HepG2 (cell line): ENCODE data around the gene MED4. TPM values are rescaled to one million over a fixed set of nuclear protein-coding genes. Genes with fewer than 3 reads are reported as not detected.
A peak's percentile ranks its signal among the peaks of the same experiment; 100 is the strongest.

Experiments
- DMAP1 ChIP-seq: IDR thresholded peaks from 2 replicates; pipeline ENCODE4 v1.6.1; 2016
- HDAC1 ChIP-seq: sonication (generic); formaldehyde crosslinking; IDR thresholded peaks from 2 replicates; pipeline ENCODE4 v1.5.1; 2020; ENCODE audit warnings: mild to moderate bottlenecking, missing genetic modification reagents
- HDAC6 ChIP-seq: fragments of 200-600 bp; sonication (generic); IDR thresholded peaks from 2 replicates; pipeline ENCODE4 v1.7.0; 2017; ENCODE audit warnings: mild to moderate bottlenecking, antibody characterized with exemption, low read length, low read depth
- IKZF5 ChIP-seq: IDR thresholded peaks from 2 replicates; pipeline ENCODE4 v1.6.1; 2018; ENCODE audit warnings: missing genetic modification reagents, mild to moderate bottlenecking, missing compliant biosample characterization
- MBNL3 ChIP-seq: fragments of 250-450 bp; sonication (Bioruptor Pico); conservative IDR thresholded peaks from 2 replicates; pipeline ENCODE4 v1.8.0; 2022; ENCODE audit warnings: mild to moderate bottlenecking, inconsistent platforms
- MTF1 ChIP-seq: sonication (generic); formaldehyde crosslinking; IDR thresholded peaks from 2 replicates; pipeline ENCODE4 v1.5.0; 2020; ENCODE audit warnings: missing genetic modification reagents
- NR2F1 ChIP-seq, 2 experiments: fragments of 450-650 bp in 1 of 2; formaldehyde crosslinking in 1 of 2; IDR thresholded peaks; 2 replicates each; pipeline versions ENCODE4 v1.5.0 to v1.6.1; 2016 to 2020; ENCODE audit warnings: mild to moderate bottlenecking in 1 of 2, missing compliant biosample characterization in 1 of 2, missing genetic modification reagents in 1 of 2, moderate library complexity in 1 of 2
- RXRA ChIP-seq: sonication (generic); formaldehyde crosslinking; IDR thresholded peaks from 2 replicates; pipeline ENCODE4 v1.5.1; 2020; ENCODE audit warnings: missing genetic modification reagents
- SNAPC4 ChIP-seq: sonication (generic); formaldehyde crosslinking; IDR thresholded peaks from 2 replicates; pipeline ENCODE4 v1.4.0; 2020; ENCODE audit warnings: mild to moderate bottlenecking, missing genetic modification reagents
- SPEN ChIP-seq: sonication (generic); formaldehyde crosslinking; IDR thresholded peaks from 2 replicates; pipeline ENCODE4 v1.5.1; 2020; ENCODE audit warnings: low read depth, mild to moderate bottlenecking, missing genetic modification reagents
- TEAD2 ChIP-seq: sonication (generic); formaldehyde crosslinking; IDR thresholded peaks from 2 replicates; pipeline ENCODE4 v1.9.0; 2021; ENCODE audit warnings: missing genetic modification reagents
- TMF1 ChIP-seq: sonication (generic); formaldehyde crosslinking; IDR thresholded peaks from 2 replicates; pipeline ENCODE4 v1.8.1; 2022; ENCODE audit warnings: low read depth, missing genetic modification reagents
- ZC3H4 ChIP-seq: sonication (generic); formaldehyde crosslinking; IDR thresholded peaks from 2 replicates; pipeline ENCODE4 v1.4.0; 2020; ENCODE audit warnings: missing genetic modification reagents, borderline replicate concordance
- ZFP91 ChIP-seq: sonication (generic); formaldehyde crosslinking; IDR thresholded peaks from 2 replicates; pipeline ENCODE4 v1.9.0; 2022; ENCODE audit warnings: missing genetic modification reagents, mild to moderate bottlenecking, borderline replicate concordance
- ZNF24 ChIP-seq: fragments of 450-650 bp; IDR thresholded peaks from 2 replicates; pipeline ENCODE4 v1.6.1; 2017; ENCODE audit warnings: antibody characterized with exemption, mild to moderate bottlenecking
- ZNF644 ChIP-seq: IDR thresholded peaks from 2 replicates; pipeline ENCODE4 v1.6.1; 2016; ENCODE audit warnings: low read depth
- ZNF704 ChIP-seq: sonication (generic); formaldehyde crosslinking; IDR thresholded peaks from 2 replicates; pipeline ENCODE4 v1.8.1; 2023; ENCODE audit warnings: mild to moderate bottlenecking, inconsistent platforms, moderate library complexity, missing genetic modification reagents, borderline replicate concordance
- polyA plus RNA-seq, 8 experiments: library from polyadenylated mRNA; depleted of rRNA in 3 of 8; stranded (reverse) in 7 of 8; unstranded in 1 of 8; fragments of >200 nt; fragmentation: Illumina TruSeq in 4 of 8; extraction: Trizol in 4 of 8; gene quantifications; 2 replicates each; pipeline versions ENCODE4 v1.2.1 to v1.2.3, GENCODE V29; 2011 to 2016; ENCODE audit warnings: low read depth in 4 of 8, missing spikeins in 1 of 8, mixed read lengths in 1 of 8; ENCODE audit not compliant: insufficient read depth in 1 of 8
- total RNA-seq, 5 experiments: library from RNA; depleted of rRNA; stranded (reverse); fragments of >200 nt; fragmentation: Illumina TruSeq; extraction: Trizol; gene quantifications; 2 replicates each; pipeline ENCODE4 v1.2.3, GENCODE V29; 2016; ENCODE audit warnings: low read depth in 1 of 5

The MED4 gene
- total and polyA plus RNA-seq, 2 of the 13 experiments (the other 11 are each of a cell fraction or from before 2014, with no cell fraction given), result 49.4 to 57.8 TPM

GRCh38 chr13:48037346-48038173, 57.3 kb downstream of the MED4 start, which contains the start of gene NUDT15 (continued):
- TF ChIP-seq ZNF24 (no peak), MTF1 (CRISPR knock-in tag) (peak; percentile 94; the same call in 1 of the 2 replicates), TMF1 (peak; percentile 96; the same call in 1 of the 2 replicates), HDAC6 (no peak), TEAD2 (CRISPR knock-in tag) (no peak), ZC3H4 (CRISPR knock-in tag) (no peak), NR2F1 (CRISPR knock-in tag; IDR thresholded peaks at IDR 0.05) (peak; percentile 81 to 82), ZFP91 (CRISPR knock-in tag) (peak; percentile 96), RXRA (CRISPR knock-in tag) (peak; percentile 100), DMAP1 (peak; percentile 98), ZNF704 (CRISPR knock-in tag) (peak; percentile 88; the same call in 1 of the 2 replicates), HDAC1 (CRISPR knock-in tag) (peak; percentile 100), IKZF5 (CRISPR knock-in tag) (peak; percentile 93), SNAPC4 (CRISPR knock-in tag) (peak; percentile 82; the same call in 1 of the 2 replicates), SPEN (peak; percentile 92), ZNF644 (CRISPR knock-in tag) (no peak), MBNL3 (CRISPR knock-in tag) (no peak)
